Keratinocyte (primary cell): ENCODE results near the gene STK40. TPM values are rescaled to one million over a fixed set of nuclear protein-coding genes. Genes with fewer than 3 reads are reported as not detected.

Source experiments
- DNase-seq: peaks from one replicate; pipeline ENCODE4 v3.0.0-alpha.2; 2011; ENCODE audit warnings: low read depth, missing footprints, low spot score
- FAIRE-seq: peaks from 2 replicates; lab custom pipeline; 2011; peaks lifted over from hg19 to GRCh38; lab: Jason Lieb, UNC
- H2AFZ ChIP-seq: 2 replicates; pipeline ENCODE4 v1.6.0; 2012; ENCODE audit warnings: low read length, control low read depth, inconsistent platforms; ENCODE audit not compliant: control insufficient read depth
- H3K27ac ChIP-seq: 2 replicates; pipeline ENCODE4 v1.5.1; 2011; ENCODE audit warnings: low read length; ENCODE audit not compliant: control insufficient read depth, insufficient read depth
- H3K27me3 ChIP-seq: 3 replicates; pipeline ENCODE4 v1.6.0; 2011; ENCODE audit warnings: low read length; ENCODE audit not compliant: control insufficient read depth, insufficient read depth; ENCODE audit errors: extremely low read depth
- H3K36me3 ChIP-seq, 2 experiments: 2 replicates in 1 of 2; 3 replicates in 1 of 2; pipeline ENCODE4 v1.5.1; 2011; ENCODE audit warnings: low read length in 2 of 2, mild to moderate bottlenecking in 1 of 2; ENCODE audit not compliant: control insufficient read depth in 2 of 2, insufficient read depth in 2 of 2; ENCODE audit errors: extremely low read depth in 1 of 2
- H3K4me1 ChIP-seq: 3 replicates; pipeline ENCODE4 v1.5.1; 2011; ENCODE audit warnings: low read length; ENCODE audit not compliant: control insufficient read depth, insufficient read depth; ENCODE audit errors: extremely low read depth
- H3K4me2 ChIP-seq: 3 replicates; pipeline ENCODE4 v1.6.0; 2011; ENCODE audit warnings: low read depth, low read length; ENCODE audit not compliant: control insufficient read depth, insufficient read depth; ENCODE audit errors: extremely low read depth
- H3K4me3 ChIP-seq, 3 experiments: fragments of 200-600 bp in 1 of 3; sonication (generic) in 1 of 3; 2 replicates in 2 of 3; 3 replicates in 1 of 3; pipeline ENCODE4 v1.5.1; 2011 to 2016; ENCODE audit warnings: low read length in 3 of 3, mild to moderate bottlenecking in 3 of 3, control low read depth in 2 of 3, inconsistent platforms in 1 of 3, low read depth in 1 of 3, mixed read lengths in 1 of 3, mixed run types in 1 of 3, moderate library complexity in 1 of 3; ENCODE audit not compliant: control insufficient read depth in 2 of 3, insufficient read depth in 2 of 3; ENCODE audit errors: extremely low read depth in 1 of 3
- H3K79me2 ChIP-seq: 2 replicates; pipeline ENCODE4 v1.6.0; 2012; ENCODE audit warnings: low read length; ENCODE audit not compliant: control insufficient read depth, insufficient read depth
- H3K9ac ChIP-seq: 3 replicates; pipeline ENCODE4 v1.6.0; 2011; ENCODE audit warnings: low read length; ENCODE audit not compliant: control insufficient read depth, insufficient read depth; ENCODE audit errors: extremely low read depth
- H3K9me1 ChIP-seq: 3 replicates; pipeline ENCODE4 v1.6.0; 2011; ENCODE audit warnings: low read length; ENCODE audit not compliant: control insufficient read depth, insufficient read depth; ENCODE audit errors: extremely low read depth
- H3K9me3 ChIP-seq: 2 replicates; pipeline ENCODE4 v1.5.1; 2012; ENCODE audit warnings: low read depth, low read length; ENCODE audit not compliant: control insufficient read depth
- H4K20me1 ChIP-seq: 3 replicates; pipeline ENCODE4 v1.6.0; 2011; ENCODE audit warnings: low read length; ENCODE audit not compliant: control insufficient read depth, insufficient read depth; ENCODE audit errors: extremely low read depth
- CTCF ChIP-seq, 3 experiments: IDR thresholded peaks in 1 of 3; conservative IDR thresholded peaks in 1 of 3; optimal IDR thresholded peaks in 1 of 3; 2 replicates in 2 of 3; 3 replicates in 1 of 3; pipeline versions ENCODE3 to v1.5.1; 2011; ENCODE audit warnings: low read length in 3 of 3, mild to moderate bottlenecking in 3 of 3, moderate library complexity in 2 of 3, control low read depth in 1 of 3, inconsistent platforms in 1 of 3; ENCODE audit not compliant: insufficient read depth in 2 of 3; ENCODE audit errors: extremely low read depth in 1 of 3
- EZH2 ChIP-seq: IDR thresholded peaks from one replicate; pipeline ENCODE4 v1.6.1; 2012; ENCODE audit warnings: inconsistent platforms, mild to moderate bottlenecking, low read length, moderate library complexity
- dilution Hi-C: fragments of 300-500 bp; cut with MboI; formaldehyde crosslinking; loops from one replicate; pipeline ENCODE4 v1.7.0; 2020; ENCODE audit warnings: low sequenced_read_pairs; ENCODE audit not compliant: extremely low pct_ligation_motif_present
- polyA plus RNA-seq, 5 experiments: library from polyadenylated mRNA; depleted of rRNA in 3 of 5; stranded (reverse) in 3 of 5; stranded (forward) in 1 of 5; unstranded in 1 of 5; fragments of >200 nt; gene quantifications; 1 replicate in 1 of 5; 2 replicates in 3 of 5; 3 replicates in 1 of 5; pipeline versions ENCODE4 v1.2.1 to v1.2.3, GENCODE V29; 2011 to 2012; ENCODE audit warnings: missing spikeins in 2 of 5, low read depth in 1 of 5, low replicate concordance in 1 of 5

The STK40 gene
- polyA plus RNA-seq, 1 donor (not counting 4 experiments of a cell fraction or from before 2014, with no cell fraction given) = 10.4 TPM

GRCh38 chr1:36344395-36344680 lies 41.4 kb downstream of the STK40 start:
- Histone ChIP-seq H3K27ac (no peak overlapping the region), H3K4me1 (peaks cover 15% of the 10 kb centered on the region), H3K9me3 (no peaks in the 10 kb centered on the region), H3K4me2 (no peak overlapping the region), H3K4me3 (no peak overlapping the region), H4K20me1 (no peaks in the 10 kb centered on the region), H3K9me1 (no peaks in the 10 kb centered on the region), H3K79me2 (no peaks in the 10 kb centered on the region), H2AFZ (no peak overlapping the region), H3K9ac (no peak overlapping the region), H3K36me3 (peaks cover 37 to 44% of the 10 kb centered on the region in 2 experiments), H3K27me3 (no peaks in the 10 kb centered on the region)
- TF ChIP-seq EZH2 = no peak
- no peak for TF ChIP-seq CTCF (optimal IDR thresholded peaks at IDR 0.05 in 1 of 3, IDR thresholded peaks at IDR 0.05 in 1 of 3, conservative IDR thresholded peaks at IDR 0.05 in 1 of 3; ENCODE audit: extremely low read depth in 1 of 3, insufficient read depth in 2 of 3, low read length in 3 of 3)
- dilution Hi-C loops = no loop called here
- FAIRE-seq (no peak), DNase-seq (no peak)

GRCh38 chr1:36343651-36344394 lies 41.9 kb downstream of the STK40 start:
- TF ChIP-seq EZH2 (no peak), CTCF (optimal IDR thresholded peaks at IDR 0.05 in 1 of 3, IDR thresholded peaks at IDR 0.05 in 1 of 3, conservative IDR thresholded peaks at IDR 0.05 in 1 of 3; ENCODE audit: extremely low read depth in 1 of 3, insufficient read depth in 2 of 3, low read length in 3 of 3) (no peak)
- H3K9ac ChIP-seq = no peak overlapping the region
- no peaks in the 10 kb centered on the region for H3K9me3 ChIP-seq
- H3K36me3 ChIP-seq = peaks cover 33 to 44% of the 10 kb centered on the region in 2 experiments
- H3K4me3 ChIP-seq = no peak overlapping the region
- H3K4me1 ChIP-seq = peaks cover 10% of the 10 kb centered on the region
- no peak for DNase-seq
- H4K20me1 ChIP-seq = no peaks in the 10 kb centered on the region
- H3K27me3 ChIP-seq = no peaks in the 10 kb centered on the region
- no peak overlapping the region for H3K4me2 ChIP-seq
- H3K79me2 ChIP-seq = no peaks in the 10 kb centered on the region
- dilution Hi-C loops = no loop called here
- H3K27ac ChIP-seq = no peak overlapping the region
- H2AFZ ChIP-seq = no peak overlapping the region
- no peak for FAIRE-seq
- H3K9me1 ChIP-seq = no peaks in the 10 kb centered on the region
